ENCODE data around the gene NFKBIA.

- TF ChIP-seq, protein P1, sequence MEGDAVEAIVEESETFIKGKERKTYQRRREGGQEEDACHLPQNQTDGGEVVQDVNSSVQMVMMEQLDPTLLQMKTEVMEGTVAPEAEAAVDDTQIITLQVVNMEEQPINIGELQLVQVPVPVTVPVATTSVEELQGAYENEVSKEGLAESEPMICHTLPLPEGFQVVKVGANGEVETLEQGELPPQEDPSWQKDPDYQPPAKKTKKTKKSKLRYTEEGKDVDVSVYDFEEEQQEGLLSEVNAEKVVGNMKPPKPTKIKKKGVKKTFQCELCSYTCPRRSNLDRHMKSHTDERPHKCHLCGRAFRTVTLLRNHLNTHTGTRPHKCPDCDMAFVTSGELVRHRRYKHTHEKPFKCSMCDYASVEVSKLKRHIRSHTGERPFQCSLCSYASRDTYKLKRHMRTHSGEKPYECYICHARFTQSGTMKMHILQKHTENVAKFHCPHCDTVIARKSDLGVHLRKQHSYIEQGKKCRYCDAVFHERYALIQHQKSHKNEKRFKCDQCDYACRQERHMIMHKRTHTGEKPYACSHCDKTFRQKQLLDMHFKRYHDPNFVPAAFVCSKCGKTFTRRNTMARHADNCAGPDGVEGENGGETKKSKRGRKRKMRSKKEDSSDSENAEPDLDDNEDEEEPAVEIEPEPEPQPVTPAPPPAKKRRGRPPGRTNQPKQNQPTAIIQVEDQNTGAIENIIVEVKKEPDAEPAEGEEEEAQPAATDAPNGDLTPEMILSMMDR (IDR thresholded peaks at IDR 0.05; ENCODE audit: low read depth, low read length): no peak
- TF ChIP-seq EZH2phosphoT487 (IDR thresholded peaks at IDR 0.05; ENCODE audit: low read depth): no peak
Measured at GRCh38 chr14:35362450-35362849, 42.1 kb downstream of the NFKBIA start.

All from OCI-LY3 (cell line).